GM12878 (cell line): ENCODE results near the gene AMOTL1. TPM values are rescaled to one million over a fixed set of nuclear protein-coding genes. Genes with fewer than 3 reads are reported as not detected.

Experiments used
- ATAC-seq: fragments of 200-7000 bp; cut with Tn5 transposase; 3 replicates; pipeline ENCODE4 v1.9.1; 2020; ENCODE audit warnings: mild to moderate bottlenecking, moderate library complexity
- BruUV-seq: library from RNA; stranded (reverse); fragments of 400-500 nt; replicated peaks from 2 replicates; lab custom pipeline; 2021; lab: Mats Ljungman, UMichigan
- CTCF ChIA-PET: fragments of 300-600 bp; sonication (Branson Sonifier 250); formaldehyde crosslinking; extraction: SDS; loops from one replicate; lab custom pipeline; 2021; ENCODE audit warnings: inconsistent platforms; lab: Yijun Ruan, JAX
- POLR2A ChIA-PET: fragments of 350-600 bp; formaldehyde crosslinking; extraction: SDS; loops from one replicate; lab custom pipeline; 2021; ENCODE audit warnings: inconsistent platforms; lab: Charles Lee
- RAD21 ChIA-PET: fragments of 300-600 bp; sonication (Branson Sonifier 250); formaldehyde crosslinking; loops from one replicate; lab custom pipeline; 2023; ENCODE audit warnings: antibody characterized with exemption; ENCODE audit not compliant: unreplicated experiment; lab: Charles Lee
- SMC1A ChIA-PET: fragments of 300-600 bp; sonication (Branson Sonifier 250); formaldehyde crosslinking; loops from one replicate; lab custom pipeline; 2023; ENCODE audit not compliant: unreplicated experiment, uncharacterized antibody; lab: Charles Lee
- DNase-seq: peaks from one replicate; pipeline ENCODE4 v3.0.0-alpha.2; 2011; ENCODE audit warnings: low read depth, low spot score
- FAIRE-seq: peaks from 3 replicates; lab custom pipeline; 2011; peaks lifted over from hg19 to GRCh38; lab: Jason Lieb, UNC
- H2AFZ ChIP-seq: 2 replicates; pipeline ENCODE4 v1.6.0; 2011; ENCODE audit warnings: low read depth, low read length, control low read depth; ENCODE audit not compliant: control insufficient read depth
- H3K27ac ChIP-seq: 2 replicates; pipeline ENCODE4 v1.5.1; 2011; ENCODE audit warnings: control low read depth; ENCODE audit not compliant: control insufficient read depth, insufficient read depth
- H3K27me3 ChIP-seq, 2 experiments: replicated peaks in 1 of 2; 2 replicates each; pipeline versions ENCODE4 v1.6.0 to v1.6.1; 2011; ENCODE audit warnings: low read length in 1 of 2; ENCODE audit not compliant: control insufficient read depth in 2 of 2, insufficient read depth in 2 of 2
- H3K36me3 ChIP-seq, 2 experiments: 2 replicates each; pipeline ENCODE4 v1.5.1; 2011; ENCODE audit warnings: low read length in 1 of 2; ENCODE audit not compliant: control insufficient read depth in 2 of 2, insufficient read depth in 2 of 2
- H3K4me1 ChIP-seq: 2 replicates; pipeline ENCODE4 v1.6.1; 2011; ENCODE audit warnings: mild to moderate bottlenecking, low read length, moderate library complexity, mixed read lengths; ENCODE audit not compliant: control insufficient read depth, insufficient read depth
- H3K4me2 ChIP-seq: 2 replicates; pipeline ENCODE4 v1.6.0; 2011; ENCODE audit warnings: control low read depth; ENCODE audit not compliant: control insufficient read depth, insufficient read depth
- H3K4me3 ChIP-seq: fragments of 200-600 bp; sonication (generic); 2 replicates; pipeline ENCODE4 v1.5.1; 2016
- H3K79me2 ChIP-seq: 2 replicates; pipeline ENCODE4 v1.6.0; 2011; ENCODE audit warnings: low read length; ENCODE audit not compliant: control insufficient read depth, insufficient read depth
- H3K9ac ChIP-seq: 2 replicates; pipeline ENCODE4 v1.8.0; 2011; ENCODE audit warnings: low read length, control low read depth, mixed read lengths; ENCODE audit not compliant: control insufficient read depth, insufficient read depth
- H3K9me3 ChIP-seq: replicated peaks from 3 replicates; pipeline ENCODE4 v1.5.1; 2011; ENCODE audit warnings: mild to moderate bottlenecking, low read length; ENCODE audit not compliant: control insufficient read depth, insufficient read depth
- H4K20me1 ChIP-seq: 2 replicates; pipeline ENCODE4 v1.6.0; 2011; ENCODE audit not compliant: control insufficient read depth, insufficient read depth
- ATF3 ChIP-seq: IDR thresholded peaks from 2 replicates; pipeline ENCODE4 v1.6.1; 2011; ENCODE audit warnings: low read depth, mild to moderate bottlenecking, low read length, moderate library complexity, borderline replicate concordance; ENCODE audit errors: extremely low read depth
- BCLAF1 ChIP-seq: fragments of 450-650 bp; IDR thresholded peaks from 2 replicates; pipeline ENCODE4 v1.6.1; 2017; ENCODE audit warnings: antibody characterized with exemption, mild to moderate bottlenecking, moderate library complexity
- CBFB ChIP-seq: IDR thresholded peaks from 2 replicates; pipeline ENCODE4 v1.6.1; 2016; ENCODE audit warnings: antibody characterized with exemption, low read depth
- CHD2 ChIP-seq: IDR thresholded peaks from 2 replicates; pipeline ENCODE4 v1.6.1; 2011; ENCODE audit warnings: low read depth, low read length, improper control_type of control experiment, borderline replicate concordance
- E2F4 ChIP-seq: IDR thresholded peaks from 2 replicates; pipeline ENCODE4 v1.6.1; 2012; ENCODE audit warnings: low read depth, low read length, improper control_type of control experiment
- EGR1 ChIP-seq, 2 experiments: IDR thresholded peaks; 1 replicate in 1 of 2; 2 replicates in 1 of 2; pipeline ENCODE4 v1.6.1; 2011 to 2012; ENCODE audit warnings: low read depth in 2 of 2, low read length in 2 of 2, borderline replicate concordance in 1 of 2, mild to moderate bottlenecking in 1 of 2, moderate library complexity in 1 of 2
- EZH2 ChIP-seq: IDR thresholded peaks from 2 replicates; pipeline ENCODE4 v1.6.1; 2012; ENCODE audit warnings: low read depth, mild to moderate bottlenecking, control low read depth, inconsistent platforms, low read length, borderline replicate concordance; ENCODE audit not compliant: control insufficient read depth
- IRF5 ChIP-seq: fragments of 450-650 bp; IDR thresholded peaks from 2 replicates; pipeline ENCODE4 v1.6.1; 2017; ENCODE audit warnings: borderline replicate concordance
- JUNB ChIP-seq: IDR thresholded peaks from 2 replicates; pipeline ENCODE4 v1.6.1; 2016; ENCODE audit warnings: antibody characterized with exemption, mild to moderate bottlenecking
- LARP7 ChIP-seq: fragments of 450-650 bp; IDR thresholded peaks from 2 replicates; pipeline ENCODE4 v1.6.1; 2017; ENCODE audit warnings: mild to moderate bottlenecking
- MAX ChIP-seq: IDR thresholded peaks from 2 replicates; pipeline ENCODE4 v1.6.1; 2012; ENCODE audit warnings: low read depth, low read length, improper control_type of control experiment
- MTA3 ChIP-seq: IDR thresholded peaks from 2 replicates; pipeline ENCODE4 v1.6.1; 2012; ENCODE audit warnings: low read length, inconsistent platforms, borderline replicate concordance
- NR2F1 ChIP-seq: fragments of 450-650 bp; conservative IDR thresholded peaks from 2 replicates; pipeline ENCODE4 v1.6.1; 2017; ENCODE audit warnings: mild to moderate bottlenecking
- STAT1 ChIP-seq: fragments of 450-650 bp; conservative IDR thresholded peaks from 2 replicates; pipeline ENCODE4 v1.6.1; 2014; ENCODE audit warnings: antibody characterized with exemption, mild to moderate bottlenecking
- SUZ12 ChIP-seq: fragments of 200-600 bp; sonication (generic); IDR thresholded peaks from one replicate; pipeline ENCODE4 v1.6.1; 2018; ENCODE audit warnings: antibody characterized with exemption, mild to moderate bottlenecking; ENCODE audit not compliant: unreplicated experiment
- WGBS: methylation state at CpG from one replicate; pipeline ENCODE4 v1.1.6; 2016; ENCODE audit warnings: low lambda C conversion rate; ENCODE audit not compliant: insufficient replicate concordance, insufficient coverage; ENCODE audit errors: missing lambda C conversion rate; 5-methylcytosine and 5-hydroxymethylcytosine counted together
- in situ Hi-C: fragments of 300-500 bp; cut with MboI; formaldehyde crosslinking; loops from 9 replicates; pipeline ENCODE4 v1.14.3; 2018; ENCODE audit warnings: mixed read lengths
- intact Hi-C: fragments of 100-400 bp; cut with micrococcal nuclease; formaldehyde crosslinking; loops from one replicate; pipeline ENCODE4 v1.14.2; 2022; ENCODE audit not compliant: unreplicated experiment
- polyA plus RNA-seq, 11 experiments: library from polyadenylated mRNA; depleted of rRNA in 4 of 11; unstranded in 6 of 11; stranded (reverse) in 5 of 11; fragments of >200 nt; fragmentation: Nextera tagmentation in 4 of 11; fragmentation: Illumina TruSeq in 1 of 11; extraction: Ambion mirVana in 4 of 11; extraction: Trizol in 1 of 11; gene quantifications; 1 replicate in 1 of 11; 2 replicates in 10 of 11; pipeline versions ENCODE4 v1.2.1 to v1.2.3, GENCODE V29; 2011 to 2016; ENCODE audit warnings: inconsistent platforms in 2 of 11, missing spikeins in 2 of 11, low read depth in 1 of 11
- total RNA-seq, 4 experiments: library from RNA; depleted of rRNA in 3 of 4; stranded (reverse); fragments of >200 nt in 3 of 4; fragmentation: Illumina TruSeq in 1 of 4; extraction: Trizol in 1 of 4; gene quantifications; 2 replicates each; pipeline versions ENCODE4 v1.2.1 to v1.2.3, GENCODE V29; 2013 to 2021

The AMOTL1 gene
- total and polyA plus RNA-seq, 10 of the 15 experiments (the other 5 are each of a cell fraction or from before 2014, with no cell fraction given), result under 0.01 to 0.41 (median 0.01) TPM; not detected in 7

- no peak overlapping the region for H3K9ac ChIP-seq
- no peaks in the 10 kb centered on the region for H3K9me3 ChIP-seq
- ChIA-PET CTCF (no interaction called here), SMC1A (no interaction called here), POLR2A (no interaction called here), RAD21 (no interaction called here)
- H3K4me3 ChIP-seq, result no peak overlapping the region
- H3K36me3 ChIP-seq, result no peaks in the 10 kb centered on the region
- no peaks in the 10 kb centered on the region; the same call in 1 of the 2 replicates for H4K20me1 ChIP-seq
- no peaks in the 10 kb centered on the region for H3K79me2 ChIP-seq
- intact Hi-C loops (no loop called here), in situ Hi-C loops (no loop called here)
- peaks cover 13 to 16% of the 10 kb centered on the region in 2 experiments for H3K27me3 ChIP-seq
- WGBS, result 24% methylated on average over 4 of the region's 4 CpGs
- no peak for FAIRE-seq
- H2AFZ ChIP-seq, result no peak overlapping the region
- BruUV-seq, result no TSS peak
- H3K27ac ChIP-seq, result no peak overlapping the region
- DNase-seq, result no peak
- no peak for ATAC-seq
- H3K4me1 ChIP-seq, result no peaks in the 10 kb centered on the region
- H3K4me2 ChIP-seq, result no peak overlapping the region
- no peak for TF ChIP-seq E2F4
- TF ChIP-seq LARP7, result no peak
- TF ChIP-seq ATF3, result no peak
- TF ChIP-seq SUZ12, result no peak
- no peak for TF ChIP-seq BCLAF1
- no peak for TF ChIP-seq IRF5
- TF ChIP-seq EZH2, result no peak
- TF ChIP-seq JUNB, result no peak
- no peak for TF ChIP-seq MTA3
- TF ChIP-seq NR2F1, result no peak
- TF ChIP-seq STAT1, result no peak
- no peak for TF ChIP-seq EGR1 (IDR thresholded peaks at IDR 0.05; ENCODE audit: borderline replicate concordance in 1 of 2, low read depth in 2 of 2, low read length in 2 of 2)
- TF ChIP-seq CHD2, result no peak
- TF ChIP-seq MAX, result no peak
- TF ChIP-seq CBFB, result no peak
Observed at GRCh38 chr11:94770563-94771120, 2.5 kb downstream of the AMOTL1 start.
